ENCODE measurements around the gene GNA14. TPM values are rescaled to one million over a fixed set of nuclear protein-coding genes. Genes with fewer than 3 reads are reported as not detected.

GNA14 gene
- total RNA-seq, 2 experiments from 2014 or later, result not detected

DNA sequence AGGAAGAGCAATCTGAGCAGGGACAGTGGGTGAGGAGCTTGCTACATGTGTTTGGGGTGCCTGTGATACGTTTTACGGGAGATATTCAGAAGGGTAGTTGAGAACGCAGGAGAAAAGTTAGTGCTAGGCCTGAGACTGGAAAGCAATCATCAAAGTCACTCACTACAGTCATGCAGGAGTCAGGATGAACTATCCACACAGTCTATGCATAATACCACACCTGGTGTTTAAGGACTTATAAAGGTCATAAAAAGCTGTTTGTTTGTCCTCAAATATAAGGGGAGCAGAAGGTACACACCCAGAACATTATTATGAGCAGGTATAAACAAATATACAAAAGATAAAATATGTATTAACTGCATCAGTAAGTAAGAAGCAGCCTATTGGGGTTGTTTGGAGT, 176.6 kb downstream of the GNA14 start:
- intact Hi-C loops (cut with micrococcal nuclease; ENCODE audit: unreplicated experiment), result no loop called here
- TF ChIP-seq, protein P1, sequence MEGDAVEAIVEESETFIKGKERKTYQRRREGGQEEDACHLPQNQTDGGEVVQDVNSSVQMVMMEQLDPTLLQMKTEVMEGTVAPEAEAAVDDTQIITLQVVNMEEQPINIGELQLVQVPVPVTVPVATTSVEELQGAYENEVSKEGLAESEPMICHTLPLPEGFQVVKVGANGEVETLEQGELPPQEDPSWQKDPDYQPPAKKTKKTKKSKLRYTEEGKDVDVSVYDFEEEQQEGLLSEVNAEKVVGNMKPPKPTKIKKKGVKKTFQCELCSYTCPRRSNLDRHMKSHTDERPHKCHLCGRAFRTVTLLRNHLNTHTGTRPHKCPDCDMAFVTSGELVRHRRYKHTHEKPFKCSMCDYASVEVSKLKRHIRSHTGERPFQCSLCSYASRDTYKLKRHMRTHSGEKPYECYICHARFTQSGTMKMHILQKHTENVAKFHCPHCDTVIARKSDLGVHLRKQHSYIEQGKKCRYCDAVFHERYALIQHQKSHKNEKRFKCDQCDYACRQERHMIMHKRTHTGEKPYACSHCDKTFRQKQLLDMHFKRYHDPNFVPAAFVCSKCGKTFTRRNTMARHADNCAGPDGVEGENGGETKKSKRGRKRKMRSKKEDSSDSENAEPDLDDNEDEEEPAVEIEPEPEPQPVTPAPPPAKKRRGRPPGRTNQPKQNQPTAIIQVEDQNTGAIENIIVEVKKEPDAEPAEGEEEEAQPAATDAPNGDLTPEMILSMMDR (conservative IDR thresholded peaks at IDR 0.05; ENCODE audit: low read length), result no peak
- TF ChIP-seq EZH2phosphoT487 (IDR thresholded peaks at IDR 0.05; ENCODE audit: borderline replicate concordance, low read depth, low read length), result no peak
- POLR2A ChIA-PET, result no interaction called here

DNA sequence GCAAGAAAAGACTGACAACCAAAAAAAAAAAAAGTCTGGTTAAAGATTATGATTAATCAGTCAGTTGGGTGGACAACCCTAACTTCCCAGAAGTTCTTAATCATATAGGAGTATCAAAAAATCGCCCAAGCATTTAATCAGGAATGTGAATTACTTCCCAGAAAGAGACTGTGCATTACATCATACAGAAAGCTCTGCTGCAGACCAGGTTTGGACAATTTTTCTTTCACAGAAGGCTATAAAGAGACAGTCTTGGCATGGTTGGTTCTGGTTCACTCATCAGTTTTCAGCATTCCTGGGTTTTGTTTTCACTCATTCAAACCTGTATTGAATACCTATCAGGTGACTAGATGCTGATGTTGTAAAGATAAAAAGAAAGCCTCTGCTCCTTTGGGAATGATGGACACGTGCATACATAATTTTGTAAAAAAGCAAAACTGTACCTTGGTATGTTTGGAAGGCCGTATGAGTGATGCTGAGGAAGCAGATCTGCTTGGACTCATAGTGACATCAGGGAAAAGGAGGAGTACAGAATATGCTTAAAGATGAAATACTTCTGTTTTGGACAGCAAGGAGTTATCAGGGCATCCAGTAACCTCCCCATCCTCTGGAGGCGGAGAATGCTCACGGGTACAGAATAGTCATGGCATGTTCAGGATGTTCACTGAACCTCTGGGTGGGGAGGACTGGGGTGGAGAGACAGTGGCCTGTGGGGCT, 178.4 kb downstream of the GNA14 start:
- intact Hi-C loops (cut with micrococcal nuclease; ENCODE audit: unreplicated experiment), result no loop called here
- H4K20me1 ChIP-seq (ENCODE audit: insufficient read depth, low read length), result no peaks in the 10 kb centered on the region
- no peaks in the 10 kb centered on the region for H3K79me2 ChIP-seq (ENCODE audit: insufficient read depth, low read depth, low read length)
- H3K36me3 ChIP-seq (ENCODE audit: insufficient read depth, low read length), result no peaks in the 10 kb centered on the region
- no peak for DNase-seq (ENCODE audit: low spot score)
- H3K9me3 ChIP-seq (ENCODE audit: low read length), result no peaks in the 10 kb centered on the region
- H3K4me2 ChIP-seq (ENCODE audit: low read length), result no peak overlapping the region
- H2AFZ ChIP-seq (ENCODE audit: low read length), result no peak overlapping the region
- H3K4me1 ChIP-seq (ENCODE audit: insufficient read depth, low read length, poor library complexity, severe bottlenecking), result no peaks in the 10 kb centered on the region
- no peak overlapping the region for H3K4me3 ChIP-seq (ENCODE audit: low read depth, low read length, poor library complexity, severe bottlenecking)
- TF ChIP-seq EZH2phosphoT487 (IDR thresholded peaks at IDR 0.05; ENCODE audit: borderline replicate concordance, low read depth, low read length), result no peak
- TF ChIP-seq, protein P1 (conservative IDR thresholded peaks at IDR 0.05; ENCODE audit: low read length), result no peak
- ChIA-PET POLR2A (no interaction called here), CTCF (ENCODE audit: unreplicated experiment) (no interaction called here)
- no peaks in the 10 kb centered on the region for H3K9me2 ChIP-seq (ENCODE audit: insufficient read depth, low read length)
- BruUV-seq (replicated peaks), result no TSS peak
- no peak overlapping the region for H3K27ac ChIP-seq (ENCODE audit: low read depth, low read length, poor library complexity, severe bottlenecking)

More for the DNA sequence above, 176.6 kb downstream of the GNA14 start:
- no peak for DNase-seq (ENCODE audit: low spot score)
- H2AFZ ChIP-seq (ENCODE audit: low read length), result no peak overlapping the region
- no peaks in the 10 kb centered on the region for H3K9me2 ChIP-seq (ENCODE audit: insufficient read depth, low read length)
- no TSS peak for BruUV-seq (replicated peaks)
- no peaks in the 10 kb centered on the region for H3K36me3 ChIP-seq (ENCODE audit: insufficient read depth, low read length)
- H3K4me2 ChIP-seq (ENCODE audit: low read length), result no peak overlapping the region
- H3K79me2 ChIP-seq (ENCODE audit: insufficient read depth, low read depth, low read length), result no peaks in the 10 kb centered on the region
- H3K4me1 ChIP-seq (ENCODE audit: insufficient read depth, low read length, poor library complexity, severe bottlenecking), result peaks cover 5% of the 10 kb centered on the region
- no peaks in the 10 kb centered on the region for H4K20me1 ChIP-seq (ENCODE audit: insufficient read depth, low read length)
- no peak overlapping the region for H3K27ac ChIP-seq (ENCODE audit: low read depth, low read length, poor library complexity, severe bottlenecking)
- no peak overlapping the region for H3K4me3 ChIP-seq (ENCODE audit: low read depth, low read length, poor library complexity, severe bottlenecking)
- no peaks in the 10 kb centered on the region for H3K9me3 ChIP-seq (ENCODE audit: low read length)
- CTCF ChIA-PET (ENCODE audit: unreplicated experiment), result no interaction called here

DNA sequence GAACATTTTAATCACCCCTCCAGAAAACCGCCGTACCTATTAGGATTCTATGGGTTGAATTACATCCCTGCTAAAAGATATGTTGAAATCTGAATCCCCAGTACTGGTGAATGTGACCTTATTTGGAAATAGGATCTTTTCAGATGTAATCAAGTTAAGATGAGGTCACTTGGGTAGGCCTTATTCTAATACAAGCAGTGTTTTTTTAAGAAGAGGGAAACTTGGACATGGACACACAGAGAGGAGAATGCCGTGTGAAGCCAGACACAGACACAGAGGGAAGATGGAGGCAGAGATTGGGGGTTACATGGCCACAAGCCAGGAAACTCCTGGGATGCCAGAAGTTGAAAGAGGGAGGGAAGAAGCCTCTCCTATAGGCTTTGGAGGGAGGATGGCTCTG, 183.5 kb downstream of the GNA14 start:
- TF ChIP-seq EZH2phosphoT487 (IDR thresholded peaks at IDR 0.05; ENCODE audit: borderline replicate concordance, low read depth, low read length), result no peak
- TF ChIP-seq, protein P1 (conservative IDR thresholded peaks at IDR 0.05; ENCODE audit: low read length), result no peak
- ChIA-PET POLR2A (no interaction called here), CTCF (ENCODE audit: unreplicated experiment) (no interaction called here)
- H3K36me3 ChIP-seq (ENCODE audit: insufficient read depth, low read length), result no peaks in the 10 kb centered on the region
- H3K4me2 ChIP-seq (ENCODE audit: low read length), result no peak overlapping the region
- DNase-seq (ENCODE audit: low spot score), result no peak
- no peaks in the 10 kb centered on the region for H4K20me1 ChIP-seq (ENCODE audit: insufficient read depth, low read length)
- H3K79me2 ChIP-seq (ENCODE audit: insufficient read depth, low read depth, low read length), result no peaks in the 10 kb centered on the region
- no peaks in the 10 kb centered on the region for H3K9me2 ChIP-seq (ENCODE audit: insufficient read depth, low read length)
- no TSS peak for BruUV-seq (replicated peaks)
- no peak overlapping the region for H3K27ac ChIP-seq (ENCODE audit: low read depth, low read length, poor library complexity, severe bottlenecking)
- no peak overlapping the region for H3K4me3 ChIP-seq (ENCODE audit: low read depth, low read length, poor library complexity, severe bottlenecking)
- intact Hi-C loops (cut with micrococcal nuclease; ENCODE audit: unreplicated experiment), result no loop called here
- no peak overlapping the region for H2AFZ ChIP-seq (ENCODE audit: low read length)
- no peaks in the 10 kb centered on the region for H3K9me3 ChIP-seq (ENCODE audit: low read length)
- no peaks in the 10 kb centered on the region for H3K4me1 ChIP-seq (ENCODE audit: insufficient read depth, low read length, poor library complexity, severe bottlenecking)

All from OCI-LY7 (cell line).